HEK293 (cell line): ENCODE measurements around the gene STK32C.

Experiments
- PATZ1 ChIP-seq: fragments of 450-650 bp; formaldehyde crosslinking; IDR thresholded peaks from 2 replicates; pipeline ENCODE4 v1.5.1; 2016; ENCODE audit warnings: missing biosample characterization, missing genetic modification characterization
- ZNF785 ChIP-seq: fragments of 450-650 bp; formaldehyde crosslinking; IDR thresholded peaks from 2 replicates; pipeline ENCODE4 v1.5.1; 2016; ENCODE audit warnings: missing biosample characterization, missing genetic modification characterization
- TF ChIP-seq, protein P1 (sequence below): fragments of 450-650 bp; formaldehyde crosslinking; conservative IDR thresholded peaks from 2 replicates; pipeline ENCODE4 v1.5.1; 2016; ENCODE audit warnings: low read depth, missing biosample characterization, missing genetic modification characterization
- TF ChIP-seq, protein P2 (sequence below): fragments of 450-650 bp; formaldehyde crosslinking; IDR thresholded peaks from 2 replicates; pipeline ENCODE4 v1.5.1; 2016; ENCODE audit warnings: missing biosample characterization, missing genetic modification characterization
- TF ChIP-seq, protein P3 (sequence below): fragments of 450-650 bp; formaldehyde crosslinking; IDR thresholded peaks from 2 replicates; pipeline ENCODE4 v1.5.1; 2016; ENCODE audit warnings: missing biosample characterization, missing genetic modification characterization
- TF ChIP-seq, protein P4 (sequence below): fragments of 450-650 bp; formaldehyde crosslinking; IDR thresholded peaks from 2 replicates; pipeline ENCODE4 v1.5.1; 2016; ENCODE audit warnings: missing biosample characterization, missing genetic modification characterization, borderline replicate concordance

GRCh38 chr10:132184816-132185593, 122.7 kb downstream of the STK32C start:
- no peak for TF ChIP-seq ZNF785 (tag by site-specific recombination)
- TF ChIP-seq, protein P1, sequence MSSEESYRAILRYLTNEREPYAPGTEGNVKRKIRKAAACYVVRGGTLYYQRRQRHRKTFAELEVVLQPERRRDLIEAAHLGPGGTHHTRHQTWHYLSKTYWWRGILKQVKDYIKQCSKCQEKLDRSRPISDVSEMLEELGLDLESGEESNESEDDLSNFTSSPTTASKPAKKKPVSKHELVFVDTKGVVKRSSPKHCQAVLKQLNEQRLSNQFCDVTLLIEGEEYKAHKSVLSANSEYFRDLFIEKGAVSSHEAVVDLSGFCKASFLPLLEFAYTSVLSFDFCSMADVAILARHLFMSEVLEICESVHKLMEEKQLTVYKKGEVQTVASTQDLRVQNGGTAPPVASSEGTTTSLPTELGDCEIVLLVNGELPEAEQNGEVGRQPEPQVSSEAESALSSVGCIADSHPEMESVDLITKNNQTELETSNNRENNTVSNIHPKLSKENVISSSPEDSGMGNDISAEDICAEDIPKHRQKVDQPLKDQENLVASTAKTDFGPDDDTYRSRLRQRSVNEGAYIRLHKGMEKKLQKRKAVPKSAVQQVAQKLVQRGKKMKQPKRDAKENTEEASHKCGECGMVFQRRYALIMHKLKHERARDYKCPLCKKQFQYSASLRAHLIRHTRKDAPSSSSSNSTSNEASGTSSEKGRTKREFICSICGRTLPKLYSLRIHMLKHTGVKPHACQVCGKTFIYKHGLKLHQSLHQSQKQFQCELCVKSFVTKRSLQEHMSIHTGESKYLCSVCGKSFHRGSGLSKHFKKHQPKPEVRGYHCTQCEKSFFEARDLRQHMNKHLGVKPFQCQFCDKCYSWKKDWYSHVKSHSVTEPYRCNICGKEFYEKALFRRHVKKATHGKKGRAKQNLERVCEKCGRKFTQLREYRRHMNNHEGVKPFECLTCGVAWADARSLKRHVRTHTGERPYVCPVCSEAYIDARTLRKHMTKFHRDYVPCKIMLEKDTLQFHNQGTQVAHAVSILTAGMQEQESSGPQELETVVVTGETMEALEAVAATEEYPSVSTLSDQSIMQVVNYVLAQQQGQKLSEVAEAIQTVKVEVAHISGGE (tag by site-specific recombination), result no peak
- TF ChIP-seq, protein P2, sequence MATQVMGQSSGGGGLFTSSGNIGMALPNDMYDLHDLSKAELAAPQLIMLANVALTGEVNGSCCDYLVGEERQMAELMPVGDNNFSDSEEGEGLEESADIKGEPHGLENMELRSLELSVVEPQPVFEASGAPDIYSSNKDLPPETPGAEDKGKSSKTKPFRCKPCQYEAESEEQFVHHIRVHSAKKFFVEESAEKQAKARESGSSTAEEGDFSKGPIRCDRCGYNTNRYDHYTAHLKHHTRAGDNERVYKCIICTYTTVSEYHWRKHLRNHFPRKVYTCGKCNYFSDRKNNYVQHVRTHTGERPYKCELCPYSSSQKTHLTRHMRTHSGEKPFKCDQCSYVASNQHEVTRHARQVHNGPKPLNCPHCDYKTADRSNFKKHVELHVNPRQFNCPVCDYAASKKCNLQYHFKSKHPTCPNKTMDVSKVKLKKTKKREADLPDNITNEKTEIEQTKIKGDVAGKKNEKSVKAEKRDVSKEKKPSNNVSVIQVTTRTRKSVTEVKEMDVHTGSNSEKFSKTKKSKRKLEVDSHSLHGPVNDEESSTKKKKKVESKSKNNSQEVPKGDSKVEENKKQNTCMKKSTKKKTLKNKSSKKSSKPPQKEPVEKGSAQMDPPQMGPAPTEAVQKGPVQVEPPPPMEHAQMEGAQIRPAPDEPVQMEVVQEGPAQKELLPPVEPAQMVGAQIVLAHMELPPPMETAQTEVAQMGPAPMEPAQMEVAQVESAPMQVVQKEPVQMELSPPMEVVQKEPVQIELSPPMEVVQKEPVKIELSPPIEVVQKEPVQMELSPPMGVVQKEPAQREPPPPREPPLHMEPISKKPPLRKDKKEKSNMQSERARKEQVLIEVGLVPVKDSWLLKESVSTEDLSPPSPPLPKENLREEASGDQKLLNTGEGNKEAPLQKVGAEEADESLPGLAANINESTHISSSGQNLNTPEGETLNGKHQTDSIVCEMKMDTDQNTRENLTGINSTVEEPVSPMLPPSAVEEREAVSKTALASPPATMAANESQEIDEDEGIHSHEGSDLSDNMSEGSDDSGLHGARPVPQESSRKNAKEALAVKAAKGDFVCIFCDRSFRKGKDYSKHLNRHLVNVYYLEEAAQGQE, result no peak
- TF ChIP-seq, protein P3, sequence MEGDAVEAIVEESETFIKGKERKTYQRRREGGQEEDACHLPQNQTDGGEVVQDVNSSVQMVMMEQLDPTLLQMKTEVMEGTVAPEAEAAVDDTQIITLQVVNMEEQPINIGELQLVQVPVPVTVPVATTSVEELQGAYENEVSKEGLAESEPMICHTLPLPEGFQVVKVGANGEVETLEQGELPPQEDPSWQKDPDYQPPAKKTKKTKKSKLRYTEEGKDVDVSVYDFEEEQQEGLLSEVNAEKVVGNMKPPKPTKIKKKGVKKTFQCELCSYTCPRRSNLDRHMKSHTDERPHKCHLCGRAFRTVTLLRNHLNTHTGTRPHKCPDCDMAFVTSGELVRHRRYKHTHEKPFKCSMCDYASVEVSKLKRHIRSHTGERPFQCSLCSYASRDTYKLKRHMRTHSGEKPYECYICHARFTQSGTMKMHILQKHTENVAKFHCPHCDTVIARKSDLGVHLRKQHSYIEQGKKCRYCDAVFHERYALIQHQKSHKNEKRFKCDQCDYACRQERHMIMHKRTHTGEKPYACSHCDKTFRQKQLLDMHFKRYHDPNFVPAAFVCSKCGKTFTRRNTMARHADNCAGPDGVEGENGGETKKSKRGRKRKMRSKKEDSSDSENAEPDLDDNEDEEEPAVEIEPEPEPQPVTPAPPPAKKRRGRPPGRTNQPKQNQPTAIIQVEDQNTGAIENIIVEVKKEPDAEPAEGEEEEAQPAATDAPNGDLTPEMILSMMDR, result no peak
- no peak for TF ChIP-seq PATZ1 (tag by site-specific recombination)
- TF ChIP-seq, protein P4, sequence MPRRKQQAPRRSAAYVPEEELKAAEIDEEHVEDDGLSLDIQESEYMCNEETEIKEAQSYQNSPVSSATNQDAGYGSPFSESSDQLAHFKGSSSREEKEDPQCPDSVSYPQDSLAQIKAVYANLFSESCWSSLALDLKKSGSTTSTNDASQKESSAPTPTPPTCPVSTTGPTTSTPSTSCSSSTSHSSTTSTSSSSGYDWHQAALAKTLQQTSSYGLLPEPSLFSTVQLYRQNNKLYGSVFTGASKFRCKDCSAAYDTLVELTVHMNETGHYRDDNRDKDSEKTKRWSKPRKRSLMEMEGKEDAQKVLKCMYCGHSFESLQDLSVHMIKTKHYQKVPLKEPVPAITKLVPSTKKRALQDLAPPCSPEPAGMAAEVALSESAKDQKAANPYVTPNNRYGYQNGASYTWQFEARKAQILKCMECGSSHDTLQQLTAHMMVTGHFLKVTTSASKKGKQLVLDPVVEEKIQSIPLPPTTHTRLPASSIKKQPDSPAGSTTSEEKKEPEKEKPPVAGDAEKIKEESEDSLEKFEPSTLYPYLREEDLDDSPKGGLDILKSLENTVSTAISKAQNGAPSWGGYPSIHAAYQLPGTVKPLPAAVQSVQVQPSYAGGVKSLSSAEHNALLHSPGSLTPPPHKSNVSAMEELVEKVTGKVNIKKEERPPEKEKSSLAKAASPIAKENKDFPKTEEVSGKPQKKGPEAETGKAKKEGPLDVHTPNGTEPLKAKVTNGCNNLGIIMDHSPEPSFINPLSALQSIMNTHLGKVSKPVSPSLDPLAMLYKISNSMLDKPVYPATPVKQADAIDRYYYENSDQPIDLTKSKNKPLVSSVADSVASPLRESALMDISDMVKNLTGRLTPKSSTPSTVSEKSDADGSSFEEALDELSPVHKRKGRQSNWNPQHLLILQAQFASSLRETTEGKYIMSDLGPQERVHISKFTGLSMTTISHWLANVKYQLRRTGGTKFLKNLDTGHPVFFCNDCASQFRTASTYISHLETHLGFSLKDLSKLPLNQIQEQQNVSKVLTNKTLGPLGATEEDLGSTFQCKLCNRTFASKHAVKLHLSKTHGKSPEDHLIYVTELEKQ, result no peak
